ENCODE measurements around the gene WBP2. TPM values are rescaled to one million over a fixed set of nuclear protein-coding genes. Genes with fewer than 3 reads are reported as not detected.

The WBP2 gene
- total RNA-seq, 4 donors from 2014 or later, result 129 to 259 (median 148) TPM

- intact Hi-C loops (cut with DNase I; ENCODE audit: low total_unique reads), result no loop called here
- DNase-seq (no peak), ATAC-seq (no peak)
- Histone ChIP-seq H3K4me1 (peaks cover 84 to 85% of the 10 kb centered on the region in 2 donors), H3K27me3 (no peaks in the 10 kb centered on the region), H3K4me3 (no peak overlapping the region), H3K27ac (peak overlapping the region; percentile 95 to 99 (median 95)), H3K36me3 (peaks cover 0 to 61% of the 10 kb centered on the region in 2 donors), H3K9me3 (no peaks in the 10 kb centered on the region)
- in situ Hi-C loops (cut with MboI; ENCODE audit: low sequenced_read_pairs in 4 of 4), result no loop called here
- TF ChIP-seq CTCF (IDR thresholded peaks at IDR 0.05 in 4 of 5, conservative IDR thresholded peaks at IDR 0.05 in 1 of 5), result no peak
- TF ChIP-seq POLR2A (IDR thresholded peaks at IDR 0.05), result no peak
These were observed 5.9 kb downstream of the WBP2 start for GRCh38 chr17:75849279-75849646.

GRCh38 chr17:75848523-75849278 lies 6.4 kb downstream of the WBP2 start:
- Histone ChIP-seq H3K27ac (peak overlapping the region; percentile 95 to 99 (median 95)), H3K4me3 (no peak overlapping the region), H3K27me3 (no peaks in the 10 kb centered on the region), H3K4me1 (peaks cover 81 to 82% of the 10 kb centered on the region in 2 donors), H3K9me3 (no peaks in the 10 kb centered on the region), H3K36me3 (peaks cover 0 to 61% of the 10 kb centered on the region in 2 donors)
- in situ Hi-C loops (cut with MboI; ENCODE audit: low sequenced_read_pairs in 4 of 4) (no loop called here), intact Hi-C loops (cut with DNase I; ENCODE audit: low total_unique reads) (no loop called here)
- no peak for ATAC-seq
- DNase-seq, result peak in 1 of 2 donors; percentile 62
- TF ChIP-seq POLR2A (IDR thresholded peaks at IDR 0.05), result peak in 1 of 2 donors; percentile 12
- TF ChIP-seq CTCF (IDR thresholded peaks at IDR 0.05 in 4 of 5, conservative IDR thresholded peaks at IDR 0.05 in 1 of 5), result peak; percentile 55 to 72 (median 69)

GRCh38 chr17:75847614-75848522 lies 7.3 kb downstream of the WBP2 start:
- TF ChIP-seq CTCF (IDR thresholded peaks at IDR 0.05 in 4 of 5, conservative IDR thresholded peaks at IDR 0.05 in 1 of 5) (no peak), POLR2A (IDR thresholded peaks at IDR 0.05) (no peak)
- in situ Hi-C loops (cut with MboI; ENCODE audit: low sequenced_read_pairs in 4 of 4), result no loop called here
- Histone ChIP-seq H3K36me3 (peaks cover 0 to 61% of the 10 kb centered on the region in 2 donors), H3K9me3 (no peaks in the 10 kb centered on the region), H3K4me3 (no peak overlapping the region), H3K4me1 (peaks cover 73 to 75% of the 10 kb centered on the region in 2 donors), H3K27me3 (no peaks in the 10 kb centered on the region), H3K27ac (peak overlapping the region; percentile 95 to 99 (median 95))
- ATAC-seq, result no peak
- no peak for DNase-seq
- intact Hi-C loops (cut with DNase I; ENCODE audit: low total_unique reads), result no loop called here

GRCh38 chr17:75846692-75847613 lies 8.2 kb downstream of the WBP2 start:
- DNase-seq, result no peak
- ATAC-seq, result no peak
- peaks cover 64 to 66% of the 10 kb centered on the region in 2 donors for H3K4me1 ChIP-seq
- peak overlapping the region; percentile 95 to 99 (median 95) for H3K27ac ChIP-seq
- in situ Hi-C loops (cut with MboI; ENCODE audit: low sequenced_read_pairs in 4 of 4), result no loop called here
- intact Hi-C loops (cut with DNase I; ENCODE audit: low total_unique reads), result no loop called here
- no peaks in the 10 kb centered on the region for H3K27me3 ChIP-seq
- H3K4me3 ChIP-seq, result no peak overlapping the region
- TF ChIP-seq CTCF (IDR thresholded peaks at IDR 0.05 in 4 of 5, conservative IDR thresholded peaks at IDR 0.05 in 1 of 5) (no peak), POLR2A (IDR thresholded peaks at IDR 0.05) (no peak)
- H3K36me3 ChIP-seq, result peaks cover 0 to 54% of the 10 kb centered on the region in 2 donors
- no peaks in the 10 kb centered on the region for H3K9me3 ChIP-seq
